B cell (primary cell): ENCODE data around the gene COL4A1. TPM values are rescaled to one million over a fixed set of nuclear protein-coding genes. Genes with fewer than 3 reads are reported as not detected.

Experiments
- ATAC-seq: fragments of 200-7000 bp; cut with Tn5 transposase; one replicate; pipeline ENCODE4 v1.10.0; 2021; ENCODE audit warnings: low read depth, mild to moderate bottlenecking, moderate number of reproducible peaks, moderate library complexity
- CTCF ChIA-PET: fragments of 350-600 bp; sonication (Branson Sonifier 250); formaldehyde crosslinking; loops from one replicate; lab custom pipeline; 2021; ENCODE audit warnings: antibody characterized with exemption, inconsistent platforms; lab: Charles Lee
- POLR2A ChIA-PET: fragments of 350-600 bp; sonication (Branson Sonifier 250); formaldehyde crosslinking; loops from one replicate; lab custom pipeline; 2021; ENCODE audit warnings: antibody characterized with exemption; lab: Charles Lee
- DNase-seq: peaks from one replicate; pipeline ENCODE4 v3.0.0; 2013
- H2AFZ ChIP-seq: 2 replicates; pipeline ENCODE4 v1.6.1; 2012; ENCODE audit warnings: mild to moderate bottlenecking, low read depth, low read length; ENCODE audit not compliant: insufficient read depth, poor library complexity, severe bottlenecking
- H3K27ac ChIP-seq, 2 donors: 1 replicate in 1 of 2; 2 replicates in 1 of 2; pipeline ENCODE4 v1.5.1; 2012 to 2013; ENCODE audit warnings: low read length in 2 of 2, mild to moderate bottlenecking in 2 of 2, moderate library complexity in 1 of 2
- H3K27me3 ChIP-seq, 4 experiments: fragments of 200-600 bp in 1 of 4; sonication (generic) in 1 of 4; replicated peaks in 1 of 4; 1 replicate in 2 of 4; 2 replicates in 2 of 4; pipeline versions ENCODE4 v1.6.1 to v1.7.0; 2013 to 2016; ENCODE audit warnings: low read length in 3 of 4, mild to moderate bottlenecking in 2 of 4, mixed read lengths in 1 of 4, moderate library complexity in 1 of 4; ENCODE audit not compliant: insufficient read depth in 4 of 4, control insufficient read depth in 3 of 4; ENCODE audit errors: control extremely low read depth in 1 of 4
- H3K36me3 ChIP-seq, 2 experiments: replicated peaks in 1 of 2; 1 replicate in 1 of 2; 2 replicates in 1 of 2; pipeline versions ENCODE4 v1.6.1 to v1.7.1; 2013; ENCODE audit warnings: low read length in 1 of 2; ENCODE audit not compliant: insufficient read depth in 2 of 2, control insufficient read depth in 1 of 2; ENCODE audit errors: control extremely low read depth in 1 of 2, extremely low read depth in 1 of 2
- H3K4me1 ChIP-seq, 2 donors: fragments of 200-600 bp in 1 of 2; sonication (generic) in 1 of 2; 1 replicate in 1 of 2; 2 replicates in 1 of 2; pipeline versions ENCODE4 v1.5.1 to v1.6.1; 2013 to 2017; ENCODE audit warnings: low read length in 2 of 2; ENCODE audit not compliant: control insufficient read depth in 2 of 2, insufficient read depth in 2 of 2
- H3K4me2 ChIP-seq: replicated peaks from 2 replicates; pipeline ENCODE3; 2012; ENCODE audit warnings: mild to moderate bottlenecking, low read depth, low read length; ENCODE audit not compliant: poor library complexity, severe bottlenecking
- H3K4me3 ChIP-seq, 5 experiments: fragments of 200-600 bp in 1 of 5; sonication (generic) in 1 of 5; 1 replicate in 3 of 5; 2 replicates in 2 of 5; pipeline versions ENCODE4 v1.5.1 to v1.7.0; 2011 to 2016; ENCODE audit warnings: low read length in 4 of 5, mild to moderate bottlenecking in 4 of 5, low read depth in 2 of 5, control low read depth in 1 of 5, moderate library complexity in 1 of 5; ENCODE audit not compliant: insufficient read depth in 1 of 5; ENCODE audit errors: control extremely low read depth in 1 of 5, extremely low read depth in 1 of 5
- H3K79me2 ChIP-seq: fragments of 200-600 bp; sonication (generic); one replicate; pipeline ENCODE4 v1.6.0; 2016; ENCODE audit warnings: low read length; ENCODE audit not compliant: control insufficient read depth, insufficient read depth
- H3K9ac ChIP-seq: fragments of 200-600 bp; sonication (generic); 2 replicates; pipeline ENCODE4 v1.6.1; 2017; ENCODE audit warnings: mild to moderate bottlenecking, low read length, moderate library complexity
- H3K9me3 ChIP-seq, 3 donors: one replicate each; pipeline versions ENCODE4 v1.6.1 to v1.7.1; 2013; ENCODE audit warnings: low read length in 2 of 3; ENCODE audit not compliant: control insufficient read depth in 2 of 3, insufficient read depth in 1 of 3; ENCODE audit errors: control extremely low read depth in 1 of 3
- H4K20me1 ChIP-seq: 2 replicates; pipeline ENCODE4 v1.6.0; 2012; ENCODE audit warnings: mild to moderate bottlenecking, low read length; ENCODE audit not compliant: insufficient read depth, control insufficient read depth, poor library complexity, severe bottlenecking
- H3K27ac Mint-ChIP-seq: one replicate; pipeline ENCODE4 v1.8.0; 2021; ENCODE audit warnings: mixed read lengths
- H3K27me3 Mint-ChIP-seq: one replicate; pipeline ENCODE4 v1.8.0; 2021; ENCODE audit warnings: mixed read lengths
- H3K4me1 Mint-ChIP-seq: one replicate; pipeline ENCODE4 v1.8.0; 2021; ENCODE audit warnings: mixed read lengths
- H3K4me3 Mint-ChIP-seq: one replicate; pipeline ENCODE4 v1.8.0; 2021; ENCODE audit warnings: mixed read lengths
- H3K9me3 Mint-ChIP-seq: one replicate; pipeline ENCODE4 v1.8.0; 2022; ENCODE audit warnings: mixed read lengths; ENCODE audit not compliant: insufficient read depth
- EZH2 ChIP-seq: IDR thresholded peaks from 2 replicates; pipeline ENCODE4 v1.6.1; 2012; ENCODE audit warnings: borderline replicate concordance, low read depth, mild to moderate bottlenecking, moderate library complexity, low read length; ENCODE audit not compliant: insufficient read depth, poor library complexity, severe bottlenecking
- WGBS: methylation state at CpG from one replicate; pipeline ENCODE4 v1.1.5; 2013; ENCODE audit warnings: missing lambda C conversion rate; ENCODE audit not compliant: insufficient coverage; 5-methylcytosine and 5-hydroxymethylcytosine counted together
- intact Hi-C: fragments of 100-400 bp; cut with micrococcal nuclease; formaldehyde crosslinking; loops from one replicate; pipeline ENCODE4 v1.10.0; 2022
- polyA plus RNA-seq: library from polyadenylated mRNA; depleted of rRNA; stranded (reverse); fragments of >200 nt; gene quantifications from 2 replicates; pipeline ENCODE4 v1.2.3, GENCODE V29; 2012
- total RNA-seq, 2 donors: library from RNA; stranded (reverse); fragments of 120-200 nt in 1 of 2; gene quantifications; 1 replicate in 1 of 2; 2 replicates in 1 of 2; pipeline versions ENCODE4 v1.2.3 to v1.2.4, GENCODE V29; 2013 to 2022
- TF ChIP-seq, protein P1 (sequence below): fragments of 200-600 bp; IDR thresholded peaks from one replicate; pipeline ENCODE4 v1.8.0; 2022; ENCODE audit warnings: antibody characterized with exemption, mild to moderate bottlenecking

COL4A1 gene
- total and polyA plus RNA-seq, 2 donors (not counting 1 experiment from before 2014, with no cell fraction given) = not detected

DNA sequence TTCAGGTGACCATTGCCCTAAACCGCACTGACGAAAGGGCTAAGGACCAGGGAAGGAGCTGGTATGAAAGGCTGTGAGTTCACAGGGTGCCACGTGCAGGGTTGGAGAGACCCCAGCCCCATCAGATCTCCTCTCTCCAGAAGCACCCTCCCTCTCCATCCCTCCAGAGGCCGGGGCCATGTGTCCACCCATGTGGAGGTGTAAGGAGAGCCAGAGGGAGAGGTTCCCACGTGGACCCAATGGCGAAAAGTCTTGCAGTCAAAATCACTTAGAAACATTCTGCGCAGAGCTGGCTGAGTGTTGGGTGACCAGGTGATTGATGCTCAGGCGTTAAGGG, 168.3 kb downstream of the COL4A1 start:
- no peaks in the 10 kb centered on the region for H4K20me1 ChIP-seq
- Mint-ChIP-seq H3K4me3 (peak overlapping the region; percentile 55), H3K4me1 (peaks cover 11% of the 10 kb centered on the region), H3K27ac (no peak overlapping the region), H3K27me3 (peaks cover 29% of the 10 kb centered on the region), H3K9me3 (no peaks in the 10 kb centered on the region)
- intact Hi-C loops = no loop called here
- WGBS = 81% methylated on average over 4 of the region's 8 CpGs
- peaks cover 7 to 11% of the 10 kb centered on the region in 2 donors for H3K4me1 ChIP-seq
- H2AFZ ChIP-seq = no peak overlapping the region
- H3K9me3 ChIP-seq = no peaks in the 10 kb centered on the region
- H3K36me3 ChIP-seq = no peaks in the 10 kb centered on the region
- ChIA-PET POLR2A (no interaction called here), CTCF (no interaction called here)
- peaks cover 0 to 4% (median under 1%) of the 10 kb centered on the region in 4 experiments for H3K27me3 ChIP-seq
- no peak overlapping the region for H3K27ac ChIP-seq
- peak overlapping the region; percentile 63 for H3K4me2 ChIP-seq
- DNase-seq (no peak), ATAC-seq (no peak)
- no peak overlapping the region for H3K9ac ChIP-seq
- H3K4me3 ChIP-seq = peak overlapping the region in 1 of 5 experiments; percentile 33
- no peaks in the 10 kb centered on the region for H3K79me2 ChIP-seq
- no peak for TF ChIP-seq EZH2
- TF ChIP-seq, protein P1, sequence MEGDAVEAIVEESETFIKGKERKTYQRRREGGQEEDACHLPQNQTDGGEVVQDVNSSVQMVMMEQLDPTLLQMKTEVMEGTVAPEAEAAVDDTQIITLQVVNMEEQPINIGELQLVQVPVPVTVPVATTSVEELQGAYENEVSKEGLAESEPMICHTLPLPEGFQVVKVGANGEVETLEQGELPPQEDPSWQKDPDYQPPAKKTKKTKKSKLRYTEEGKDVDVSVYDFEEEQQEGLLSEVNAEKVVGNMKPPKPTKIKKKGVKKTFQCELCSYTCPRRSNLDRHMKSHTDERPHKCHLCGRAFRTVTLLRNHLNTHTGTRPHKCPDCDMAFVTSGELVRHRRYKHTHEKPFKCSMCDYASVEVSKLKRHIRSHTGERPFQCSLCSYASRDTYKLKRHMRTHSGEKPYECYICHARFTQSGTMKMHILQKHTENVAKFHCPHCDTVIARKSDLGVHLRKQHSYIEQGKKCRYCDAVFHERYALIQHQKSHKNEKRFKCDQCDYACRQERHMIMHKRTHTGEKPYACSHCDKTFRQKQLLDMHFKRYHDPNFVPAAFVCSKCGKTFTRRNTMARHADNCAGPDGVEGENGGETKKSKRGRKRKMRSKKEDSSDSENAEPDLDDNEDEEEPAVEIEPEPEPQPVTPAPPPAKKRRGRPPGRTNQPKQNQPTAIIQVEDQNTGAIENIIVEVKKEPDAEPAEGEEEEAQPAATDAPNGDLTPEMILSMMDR = no peak

DNA sequence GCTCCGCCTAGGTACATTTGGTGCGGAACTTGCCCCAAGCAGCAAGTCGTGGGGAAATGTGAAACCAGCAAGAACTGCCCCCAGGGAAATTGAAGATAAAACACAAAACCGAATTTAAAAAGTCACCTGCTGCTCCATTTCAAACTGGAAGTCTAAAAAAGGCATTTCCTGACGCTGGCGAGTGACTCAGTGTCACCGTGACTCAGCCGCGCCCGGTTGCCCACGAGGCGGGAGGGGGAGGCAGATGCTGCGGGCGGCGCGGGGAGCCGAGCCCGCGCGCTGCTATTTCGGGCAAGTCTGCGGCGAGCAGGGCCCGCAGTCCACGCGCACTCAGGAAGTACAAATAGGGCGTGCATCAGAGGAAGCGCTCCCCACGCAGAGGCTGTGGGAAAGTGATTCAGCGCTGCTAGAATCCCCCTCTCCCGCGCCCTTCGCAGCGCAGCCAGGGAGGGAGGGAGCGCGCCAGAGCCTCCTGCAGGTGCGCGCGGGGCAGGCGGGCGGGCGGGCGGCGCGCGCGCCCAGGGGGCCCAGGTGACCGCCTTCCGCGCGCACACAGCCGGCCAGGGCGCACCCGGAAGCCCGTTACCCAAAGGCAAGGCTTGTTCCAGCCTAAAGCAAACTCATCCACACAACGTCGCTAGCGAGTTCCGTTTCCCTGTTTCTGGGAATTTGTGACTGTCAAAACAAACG, 168.8 kb downstream of the COL4A1 start:
- no peaks in the 10 kb centered on the region for H3K9me3 Mint-ChIP-seq
- H3K27ac Mint-ChIP-seq = no peak overlapping the region
- peaks cover 11% of the 10 kb centered on the region for H3K4me1 Mint-ChIP-seq
- no peaks in the 10 kb centered on the region for H3K79me2 ChIP-seq
- H3K27me3 ChIP-seq = peaks cover 0 to 4% (median under 1%) of the 10 kb centered on the region in 4 experiments
- H3K9me3 ChIP-seq = no peaks in the 10 kb centered on the region
- no peak overlapping the region for H3K27ac ChIP-seq
- TF ChIP-seq EZH2 = no peak
- TF ChIP-seq, protein P1 = no peak
- H3K27me3 Mint-ChIP-seq = peaks cover 29% of the 10 kb centered on the region
- peak overlapping the region; percentile 63 for H3K4me2 ChIP-seq
- H2AFZ ChIP-seq = peak overlapping the region; percentile 38
- peak; percentile 61 for ATAC-seq
- ChIA-PET CTCF (no interaction called here), POLR2A (no interaction called here)
- under 1% methylated on average over 54 of the region's 60 CpGs for WGBS
- H3K4me3 Mint-ChIP-seq = peak overlapping the region; percentile 80
- no peaks in the 10 kb centered on the region for H4K20me1 ChIP-seq
- peak overlapping the region in 4 of 5 experiments; percentile 25 to 84 (median 44) for H3K4me3 ChIP-seq
- peak overlapping the region; percentile 29 for H3K9ac ChIP-seq
- H3K4me1 ChIP-seq = peaks cover 7 to 11% of the 10 kb centered on the region in 2 donors
- H3K36me3 ChIP-seq = no peaks in the 10 kb centered on the region
- intact Hi-C loops = no loop called here
- peak; percentile 19 for DNase-seq
